ENCODE results near the gene AFG3L2.

Gene AFG3L2

GRCh38 chr18:12304351-12305210 lies 72.4 kb downstream of the AFG3L2 start:
- DNase-seq (ENCODE audit: low read depth in 3 of 3) = no peak

DNA sequence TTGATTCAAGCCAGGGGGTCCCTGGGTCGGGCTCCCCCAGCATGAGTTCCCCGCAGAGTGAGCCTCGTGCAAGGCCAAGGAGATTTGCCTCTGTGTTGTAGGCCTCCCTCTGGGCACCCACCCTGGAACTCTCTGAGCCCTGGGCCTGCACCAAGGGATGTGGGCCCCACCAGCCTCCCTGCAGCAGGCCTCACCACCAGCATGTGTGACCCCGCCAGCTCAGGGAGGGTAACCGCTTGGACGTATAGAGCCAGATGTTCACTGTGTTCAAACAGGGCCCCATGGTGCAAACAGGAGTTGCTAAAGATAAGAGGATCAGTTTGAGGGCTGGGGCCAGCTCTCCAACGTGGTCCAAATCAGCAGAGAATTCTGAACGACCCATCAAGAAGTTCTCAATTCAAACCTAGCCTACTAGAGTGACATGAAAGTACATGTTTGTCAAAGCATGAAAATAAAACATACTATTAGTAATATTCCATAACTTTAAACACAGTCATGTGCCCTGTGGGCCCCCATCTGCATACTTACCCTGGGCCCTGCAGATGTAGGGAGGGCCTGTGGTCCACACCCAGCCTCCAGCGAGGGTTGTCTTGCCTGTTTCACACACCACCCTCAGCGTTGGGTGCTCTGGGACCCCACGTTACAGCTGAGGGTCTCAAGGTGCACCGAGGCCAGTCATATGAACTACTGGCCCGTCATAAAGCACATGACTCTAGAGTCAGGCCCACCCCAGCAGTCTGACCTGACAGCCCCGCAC lies 74.5 kb downstream of the AFG3L2 start:
- DNase-seq (ENCODE audit: low read depth in 3 of 3) = no peak

DNA sequence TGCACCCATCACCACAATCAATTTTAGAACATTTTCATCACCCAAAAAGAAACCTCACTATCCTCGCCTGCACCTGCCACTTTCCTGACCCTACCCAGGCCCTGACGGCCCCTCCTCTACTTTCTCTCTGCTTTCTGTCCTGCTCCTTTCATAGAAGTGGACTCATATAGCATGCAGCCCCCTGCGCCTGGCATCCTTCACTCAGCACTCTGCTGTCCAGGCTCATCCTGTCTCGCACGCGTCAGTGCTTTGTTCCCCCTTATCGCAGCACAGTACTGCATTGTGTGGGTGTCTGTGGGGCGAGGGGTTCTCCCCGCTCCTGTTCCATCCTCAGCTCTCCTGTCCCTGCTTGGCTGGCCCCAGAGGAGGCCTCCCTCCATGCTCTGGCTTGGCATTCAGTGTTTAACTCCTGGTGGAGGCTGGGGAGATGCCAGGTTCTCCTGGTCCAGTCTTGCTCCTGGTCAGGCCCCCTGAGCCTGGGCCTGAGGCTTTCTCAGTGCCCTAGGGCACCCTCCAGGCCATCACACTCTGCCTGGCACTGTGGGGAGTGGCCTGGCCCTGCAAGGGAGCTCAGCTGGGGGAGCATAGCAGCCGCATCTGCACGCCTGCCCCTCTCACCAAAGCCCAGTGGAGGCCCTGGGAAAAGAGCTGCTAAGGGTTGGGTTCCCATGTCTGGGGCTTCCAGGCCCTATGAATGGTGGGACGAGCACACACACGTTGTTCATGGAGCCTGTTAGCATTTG lies 75.6 kb downstream of the AFG3L2 start:
- no peak for DNase-seq (ENCODE audit: low read depth in 3 of 3)

GRCh38 chr18:12299862-12300261 lies 77.2 kb downstream of the AFG3L2 start:
- DNase-seq (ENCODE audit: low read depth in 3 of 3) = no peak

DNA sequence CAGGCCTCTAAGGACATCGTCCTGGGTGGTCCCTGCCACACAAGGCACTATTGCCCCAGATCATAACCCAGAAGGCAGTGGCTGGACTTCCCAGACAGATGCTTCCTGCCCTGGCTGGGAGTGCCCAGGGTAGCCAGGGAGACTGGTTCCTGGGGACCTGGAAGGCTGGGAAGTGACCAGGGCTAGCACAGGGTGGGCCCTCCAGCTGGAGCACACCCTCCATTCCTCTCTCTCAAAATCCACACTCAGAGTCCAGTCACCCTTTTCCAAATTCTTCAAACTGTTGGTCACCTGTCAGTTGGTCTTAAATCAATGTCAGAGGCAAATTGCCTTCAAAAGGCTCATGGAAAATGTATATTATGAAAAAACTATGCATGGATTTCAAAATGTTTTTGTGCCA lies 80.6 kb downstream of the AFG3L2 start:
- DNase-seq (ENCODE audit: low read depth in 3 of 3) = no peak

GRCh38 chr18:12296087-12296403 lies 81.0 kb downstream of the AFG3L2 start:
- no peak for DNase-seq (ENCODE audit: low read depth in 3 of 3)

DNA sequence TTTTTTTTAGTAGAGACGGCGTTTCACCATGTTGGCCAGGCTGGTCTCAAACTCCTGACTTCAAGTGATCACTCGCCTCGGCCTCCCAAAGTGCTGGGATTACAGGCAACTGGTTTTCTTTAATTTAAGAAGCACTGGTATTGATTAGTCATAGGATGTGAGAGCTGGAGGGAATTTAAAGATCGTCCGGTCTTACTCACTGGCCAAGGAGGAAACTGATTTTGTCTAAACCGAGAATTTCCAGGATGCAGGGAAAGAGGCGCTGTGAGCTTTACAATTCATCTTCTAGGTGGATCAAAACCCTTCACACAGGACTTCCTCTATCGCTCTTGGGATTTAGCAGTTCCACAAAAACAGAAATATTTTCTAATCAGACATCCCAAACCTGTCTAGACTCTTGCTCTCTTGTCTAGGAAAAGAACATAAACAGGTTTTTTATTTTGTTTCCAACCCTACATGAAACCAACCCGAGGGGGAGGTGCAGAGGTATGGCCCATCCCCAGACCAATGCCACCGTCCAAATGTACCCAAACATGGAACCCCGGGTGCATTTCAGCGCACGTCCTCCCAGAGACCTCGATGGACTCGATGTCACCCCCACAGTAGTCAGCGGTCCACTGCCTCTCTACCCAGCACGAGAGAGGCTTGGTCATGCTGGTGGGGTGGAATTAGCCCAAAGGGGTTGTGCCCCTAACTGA lies 81.5 kb downstream of the AFG3L2 start:
- DNase-seq (ENCODE audit: low read depth in 3 of 3) = no peak

DNA sequence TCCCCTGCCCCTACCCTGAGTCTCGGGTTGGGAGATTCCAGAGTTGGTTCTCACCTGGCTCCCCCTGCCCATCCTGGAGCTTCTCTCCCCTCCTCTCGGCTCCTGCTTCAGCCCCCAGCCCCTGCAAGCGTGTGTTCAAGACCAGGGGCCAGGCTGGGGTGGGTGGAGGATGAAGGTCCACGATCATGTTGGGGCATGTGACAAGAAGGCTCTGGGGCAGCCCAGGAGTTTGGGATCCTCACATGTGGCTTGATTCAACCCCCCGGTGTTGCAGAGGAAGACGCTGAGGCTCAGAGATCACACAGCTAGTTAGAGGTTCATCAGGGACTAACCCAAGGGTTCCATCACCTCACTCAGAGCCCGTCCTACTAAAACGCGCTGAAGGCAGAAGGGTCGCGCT lies 83.2 kb downstream of the AFG3L2 start:
- DNase-seq (ENCODE audit: low read depth in 3 of 3) = no peak

- DNase-seq (ENCODE audit: low read depth in 3 of 3) = no peak
Observed at GRCh38 chr18:12291690-12292089, 85.3 kb downstream of the AFG3L2 start.

GRCh38 chr18:12291161-12291560 lies 85.9 kb downstream of the AFG3L2 start:
- DNase-seq (ENCODE audit: low read depth in 3 of 3) = no peak

- DNase-seq (ENCODE audit: low read depth in 3 of 3) = no peak
Observed at GRCh38 chr18:12290086-12290485, 86.9 kb downstream of the AFG3L2 start.

DNA sequence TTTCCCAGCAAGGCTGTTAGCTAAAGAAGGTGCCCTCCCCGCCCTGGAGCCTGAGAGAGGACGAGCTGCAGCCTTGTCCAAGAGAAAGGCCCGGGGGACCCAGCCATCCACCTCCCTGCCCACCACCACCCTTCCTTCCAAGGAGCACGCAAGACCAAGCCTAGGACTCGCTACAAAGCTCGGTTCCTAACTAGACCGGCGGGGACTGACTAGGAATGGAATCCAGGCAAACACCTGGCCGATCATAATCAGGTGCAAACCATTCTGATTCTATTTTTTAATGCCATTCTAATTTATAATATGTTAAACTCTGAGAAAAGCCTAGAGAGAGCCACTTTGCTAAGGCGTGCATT lies 88.6 kb downstream of the AFG3L2 start:
- DNase-seq (ENCODE audit: low read depth in 3 of 3) = no peak

DNA sequence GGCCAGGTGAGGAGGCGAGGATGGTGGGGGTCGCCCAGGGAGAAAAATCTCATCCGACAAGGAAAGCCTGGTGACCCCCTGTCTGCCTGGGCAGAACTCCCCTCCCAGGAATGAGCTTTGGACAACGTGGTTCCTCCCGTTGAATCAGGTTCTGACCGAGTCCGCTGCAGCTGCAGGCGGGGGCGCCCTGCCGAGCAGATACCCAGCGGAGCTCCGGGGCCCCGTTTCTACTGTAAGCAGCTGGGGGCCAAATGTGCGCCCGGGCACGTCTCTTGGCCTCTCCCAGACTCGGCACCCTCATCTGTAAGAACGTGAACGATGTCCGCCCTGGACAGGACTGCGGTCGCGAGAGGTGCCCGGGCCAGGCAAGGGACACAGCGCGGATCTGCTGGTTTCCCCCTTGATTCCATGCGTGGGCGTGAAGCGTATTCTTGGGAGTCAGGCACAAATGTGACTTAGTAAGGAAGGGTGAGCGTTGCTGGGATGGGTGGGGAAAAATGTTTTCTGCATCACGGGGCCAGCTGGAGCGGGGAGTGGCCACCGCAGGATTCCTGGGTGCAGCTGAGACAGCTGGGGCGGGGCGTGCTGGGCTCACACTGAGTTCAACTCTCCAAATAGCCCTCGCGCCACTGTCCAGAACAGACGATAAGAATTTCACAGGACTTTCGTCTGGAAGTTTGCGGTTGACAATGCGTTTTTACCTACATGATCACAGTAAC lies 89.2 kb downstream of the AFG3L2 start:
- no peak for DNase-seq (ENCODE audit: low read depth in 3 of 3)

- DNase-seq (ENCODE audit: low read depth in 3 of 3) = no peak
Observed at GRCh38 chr18:12287131-12287681, 89.8 kb downstream of the AFG3L2 start.

DNA sequence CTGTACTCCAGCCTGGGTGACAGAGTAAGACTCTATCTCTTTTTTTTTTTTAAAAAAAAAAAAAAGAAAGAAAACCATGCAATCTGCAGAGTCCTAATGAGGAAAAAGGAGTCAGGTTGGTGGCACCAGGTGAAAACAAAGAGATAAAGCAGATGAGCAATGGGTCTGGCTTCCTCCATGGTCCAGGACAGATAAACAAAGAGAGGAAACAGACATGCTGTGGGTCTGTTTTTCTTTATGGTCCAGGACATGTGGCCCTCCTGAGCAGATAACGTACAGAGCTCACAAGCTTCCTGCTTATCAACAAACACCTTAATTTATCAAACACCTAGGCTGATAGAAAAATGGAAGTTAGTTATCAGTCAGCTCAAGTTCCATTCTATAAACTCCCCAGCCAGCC lies 93.4 kb downstream of the AFG3L2 start:
- no peak for DNase-seq (ENCODE audit: low read depth in 3 of 3)

- DNase-seq (ENCODE audit: low read depth in 3 of 3) = no peak
Observed at GRCh38 chr18:12283256-12283655, 93.8 kb downstream of the AFG3L2 start.

DNA sequence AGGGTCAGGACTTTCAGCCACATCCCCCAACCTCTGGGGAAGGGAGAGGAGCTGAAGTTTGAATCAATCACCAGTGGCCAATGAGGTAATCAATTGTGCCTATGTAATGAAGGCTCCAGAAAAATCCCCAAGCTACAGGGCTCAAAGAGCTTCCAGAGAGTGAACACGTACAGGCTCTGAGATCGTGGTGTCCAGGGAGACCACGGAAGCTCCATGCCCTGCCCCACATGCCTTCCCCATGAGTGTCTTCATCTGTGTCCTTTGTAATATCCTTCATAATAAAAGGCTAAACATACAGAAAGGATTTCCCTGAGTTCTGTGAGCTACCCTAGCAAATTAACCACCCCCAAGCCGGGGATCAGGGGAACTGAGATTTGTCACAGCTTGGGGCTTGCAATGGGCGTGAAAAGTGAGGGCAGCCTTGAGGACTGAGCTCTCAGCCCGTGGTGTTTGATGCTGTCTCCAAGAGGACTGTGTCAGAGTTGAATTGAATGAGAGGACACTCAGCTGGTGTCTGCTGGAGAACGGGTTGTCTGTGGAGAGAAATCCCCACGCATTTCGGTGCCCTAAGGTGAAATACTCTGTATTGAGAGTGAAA lies 94.5 kb downstream of the AFG3L2 start:
- DNase-seq (ENCODE audit: low read depth in 3 of 3) = no peak

DNA sequence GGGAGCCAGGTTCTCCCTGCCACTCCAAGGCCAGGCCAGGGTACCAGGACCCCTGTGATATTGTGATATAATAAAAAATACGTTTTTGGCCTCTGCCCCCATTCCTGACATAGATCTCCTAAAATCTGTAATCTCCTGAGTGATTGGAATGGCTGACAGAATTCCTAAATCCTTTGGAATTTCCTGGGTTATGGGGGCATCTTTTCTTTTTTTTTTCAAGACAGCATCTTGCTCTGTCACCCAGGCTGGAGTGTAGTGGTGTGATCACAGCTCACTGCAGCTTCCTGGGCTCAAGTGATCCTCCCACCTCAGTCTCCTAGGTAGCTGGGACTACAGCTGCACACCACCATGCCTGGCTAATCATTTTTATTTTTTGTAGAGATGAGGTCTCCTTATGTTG lies 95.2 kb downstream of the AFG3L2 start:
- DNase-seq (ENCODE audit: low read depth in 3 of 3) = no peak

- DNase-seq (ENCODE audit: low read depth in 3 of 3) = no peak
Observed at GRCh38 chr18:12279781-12280531, 97.1 kb downstream of the AFG3L2 start.

All from stimulated activated CD4-positive, alpha-beta T cell treated with anti-CD3 and anti-CD28 coated beads, TNF-alpha, amount 100 ng/mL, for 24 hours (primary cell).